Measurements from ENCODE around the gene MTHFD2.
"Not testable (repeated sequence)": the region's sequence is repeated elsewhere in the genome, so short reads cannot be mapped to it uniquely, and the experiment has no call there.

Gene MTHFD2

GRCh38 chr2:74181739-74182138 lies 16.7 kb upstream of the MTHFD2 start:
- H3K4me3 ChIP-seq (ENCODE audit: low read depth, low read length), result peak overlapping the region; percentile 17; the same call in 1 of the 2 replicates
- TF ChIP-seq, protein P1, sequence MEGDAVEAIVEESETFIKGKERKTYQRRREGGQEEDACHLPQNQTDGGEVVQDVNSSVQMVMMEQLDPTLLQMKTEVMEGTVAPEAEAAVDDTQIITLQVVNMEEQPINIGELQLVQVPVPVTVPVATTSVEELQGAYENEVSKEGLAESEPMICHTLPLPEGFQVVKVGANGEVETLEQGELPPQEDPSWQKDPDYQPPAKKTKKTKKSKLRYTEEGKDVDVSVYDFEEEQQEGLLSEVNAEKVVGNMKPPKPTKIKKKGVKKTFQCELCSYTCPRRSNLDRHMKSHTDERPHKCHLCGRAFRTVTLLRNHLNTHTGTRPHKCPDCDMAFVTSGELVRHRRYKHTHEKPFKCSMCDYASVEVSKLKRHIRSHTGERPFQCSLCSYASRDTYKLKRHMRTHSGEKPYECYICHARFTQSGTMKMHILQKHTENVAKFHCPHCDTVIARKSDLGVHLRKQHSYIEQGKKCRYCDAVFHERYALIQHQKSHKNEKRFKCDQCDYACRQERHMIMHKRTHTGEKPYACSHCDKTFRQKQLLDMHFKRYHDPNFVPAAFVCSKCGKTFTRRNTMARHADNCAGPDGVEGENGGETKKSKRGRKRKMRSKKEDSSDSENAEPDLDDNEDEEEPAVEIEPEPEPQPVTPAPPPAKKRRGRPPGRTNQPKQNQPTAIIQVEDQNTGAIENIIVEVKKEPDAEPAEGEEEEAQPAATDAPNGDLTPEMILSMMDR (IDR thresholded peaks at IDR 0.05; ENCODE audit: low read depth, low read length, missing control alignments), result no peak
- DNase-seq (ENCODE audit: low read depth), result peak; percentile 92

- H3K4me3 ChIP-seq (ENCODE audit: low read depth, low read length), result no peak overlapping the region
- TF ChIP-seq, protein P1 (IDR thresholded peaks at IDR 0.05; ENCODE audit: low read depth, low read length, missing control alignments), result no peak
- DNase-seq (ENCODE audit: low read depth), result no peak
Measured at GRCh38 chr2:74183878-74184277, 14.5 kb upstream of the MTHFD2 start.

DNA sequence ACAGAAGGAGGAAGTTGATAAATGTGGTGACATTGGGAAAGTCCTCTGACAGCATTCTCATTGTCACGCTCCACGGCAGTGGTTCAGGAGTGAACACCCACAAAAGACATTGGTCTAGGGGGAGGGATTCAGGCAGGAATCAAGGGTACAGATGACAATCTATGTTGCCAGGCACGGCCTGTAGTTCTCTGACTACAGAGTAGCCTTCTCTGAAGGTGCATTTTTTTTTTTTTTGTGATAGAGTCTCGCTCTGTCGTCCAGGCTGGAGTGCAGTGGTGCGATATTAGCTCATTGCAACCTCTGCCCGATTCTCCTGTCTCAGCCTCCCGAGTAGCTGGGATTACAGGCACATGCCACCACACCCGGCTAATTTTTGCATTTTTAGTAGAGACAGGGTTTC lies 12.4 kb upstream of the MTHFD2 start:
- H3K4me3 ChIP-seq (ENCODE audit: low read depth, low read length), result no peak overlapping the region; the same call in 1 of the 2 replicates
- peak; percentile 86 for DNase-seq (ENCODE audit: low read depth)
- TF ChIP-seq, protein P1 (IDR thresholded peaks at IDR 0.05; ENCODE audit: low read depth, low read length, missing control alignments), result no peak

DNA sequence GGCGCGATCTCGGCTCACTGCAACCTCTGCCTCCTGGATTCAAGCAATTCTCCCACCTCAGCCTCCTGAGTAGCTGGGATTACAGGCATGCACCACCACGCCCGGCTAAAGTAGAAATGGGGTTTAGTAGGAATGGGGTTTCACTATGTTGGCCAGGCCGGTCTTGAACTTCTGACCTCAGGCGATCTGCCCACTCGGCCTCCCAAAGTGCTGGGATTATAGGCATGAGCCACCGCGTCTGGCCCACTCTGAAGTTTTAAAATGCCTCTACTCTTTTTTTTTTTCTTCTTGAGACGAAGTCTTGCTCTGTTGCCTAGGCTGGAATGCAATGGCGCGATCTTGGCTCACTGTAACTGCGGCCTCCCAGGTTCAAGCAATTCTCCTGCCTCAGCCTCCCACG lies 11.7 kb upstream of the MTHFD2 start:
- not testable (repeated sequence) for H3K4me3 ChIP-seq (ENCODE audit: low read depth, low read length); DNase-seq (ENCODE audit: low read depth)

- no peak overlapping the region for H3K4me3 ChIP-seq (ENCODE audit: low read depth, low read length)
- DNase-seq (ENCODE audit: low read depth), result no peak
- TF ChIP-seq, protein P1 (IDR thresholded peaks at IDR 0.05; ENCODE audit: low read depth, low read length, missing control alignments), result no peak
Measured at GRCh38 chr2:74188018-74188601, 10.3 kb upstream of the MTHFD2 start.

GRCh38 chr2:74188696-74189095 lies 9.7 kb upstream of the MTHFD2 start:
- DNase-seq (ENCODE audit: low read depth), result no peak
- TF ChIP-seq, protein P1 (IDR thresholded peaks at IDR 0.05; ENCODE audit: low read depth, low read length, missing control alignments), result no peak
- H3K4me3 ChIP-seq (ENCODE audit: low read depth, low read length), result no peak overlapping the region

GRCh38 chr2:74191596-74192380 lies 6.6 kb upstream of the MTHFD2 start:
- TF ChIP-seq, protein P1 (IDR thresholded peaks at IDR 0.05; ENCODE audit: low read depth, low read length, missing control alignments), result no peak
- no peak overlapping the region for H3K4me3 ChIP-seq (ENCODE audit: low read depth, low read length)
- no peak for DNase-seq (ENCODE audit: low read depth)

All from GM12864 (cell line).